Measurements from ENCODE around the gene ARFGAP1.

DNA sequence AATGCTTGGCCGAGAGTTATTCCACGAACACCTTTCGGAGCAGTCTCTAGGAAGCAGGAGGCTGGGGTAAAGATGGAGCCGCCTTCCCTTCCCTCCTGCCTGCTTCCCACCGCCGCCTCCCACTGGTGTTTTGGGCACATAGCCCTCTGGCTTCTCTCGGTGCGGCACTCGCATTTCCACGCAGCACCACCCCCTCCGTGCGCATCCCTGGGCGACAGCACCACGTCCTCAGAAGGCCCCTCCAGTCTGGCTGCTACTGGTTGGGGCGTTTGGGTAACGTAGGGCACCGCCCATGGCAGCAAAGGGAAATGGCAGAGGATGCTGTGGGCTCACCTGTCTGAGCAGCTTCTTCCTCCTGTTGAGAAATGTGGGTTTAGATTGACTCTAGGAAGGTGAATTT, 22.8 kb downstream of the ARFGAP1 start:
- no peak for TF ChIP-seq POLR2A (IDR thresholded peaks at IDR 0.05)
- TF ChIP-seq, protein P1, sequence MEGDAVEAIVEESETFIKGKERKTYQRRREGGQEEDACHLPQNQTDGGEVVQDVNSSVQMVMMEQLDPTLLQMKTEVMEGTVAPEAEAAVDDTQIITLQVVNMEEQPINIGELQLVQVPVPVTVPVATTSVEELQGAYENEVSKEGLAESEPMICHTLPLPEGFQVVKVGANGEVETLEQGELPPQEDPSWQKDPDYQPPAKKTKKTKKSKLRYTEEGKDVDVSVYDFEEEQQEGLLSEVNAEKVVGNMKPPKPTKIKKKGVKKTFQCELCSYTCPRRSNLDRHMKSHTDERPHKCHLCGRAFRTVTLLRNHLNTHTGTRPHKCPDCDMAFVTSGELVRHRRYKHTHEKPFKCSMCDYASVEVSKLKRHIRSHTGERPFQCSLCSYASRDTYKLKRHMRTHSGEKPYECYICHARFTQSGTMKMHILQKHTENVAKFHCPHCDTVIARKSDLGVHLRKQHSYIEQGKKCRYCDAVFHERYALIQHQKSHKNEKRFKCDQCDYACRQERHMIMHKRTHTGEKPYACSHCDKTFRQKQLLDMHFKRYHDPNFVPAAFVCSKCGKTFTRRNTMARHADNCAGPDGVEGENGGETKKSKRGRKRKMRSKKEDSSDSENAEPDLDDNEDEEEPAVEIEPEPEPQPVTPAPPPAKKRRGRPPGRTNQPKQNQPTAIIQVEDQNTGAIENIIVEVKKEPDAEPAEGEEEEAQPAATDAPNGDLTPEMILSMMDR (IDR thresholded peaks at IDR 0.05), result no peak

All from uterus (tissue), 2 donors.